GM12872 (cell line): ENCODE measurements around the gene BAD.

Experiments
- CTCF ChIP-seq: IDR thresholded peaks from 3 replicates; pipeline ENCODE4 v1.5.1; 2011; ENCODE audit warnings: low read depth, mild to moderate bottlenecking, low read length, moderate library complexity; ENCODE audit not compliant: insufficient read depth

The BAD gene

GRCh38 chr11:64268893-64269539, 15.4 kb downstream of the BAD start:
- TF ChIP-seq CTCF: no peak

- no peak for TF ChIP-seq CTCF
These were observed 16.2 kb downstream of the BAD start for GRCh38 chr11:64268025-64268892.

GRCh38 chr11:64267207-64267945, 17.1 kb downstream of the BAD start:
- TF ChIP-seq CTCF: no peak

- TF ChIP-seq CTCF: no peak
These were observed 18.1 kb downstream of the BAD start for GRCh38 chr11:64266339-64266738.

GRCh38 chr11:64265176-64266160, 19.0 kb downstream of the BAD start:
- TF ChIP-seq CTCF: no peak

- no peak for TF ChIP-seq CTCF
These were observed 20.1 kb downstream of the BAD start for GRCh38 chr11:64264371-64264852.

GRCh38 chr11:64263947-64264317, 20.5 kb downstream of the BAD start:
- no peak for TF ChIP-seq CTCF
